Measurements from ENCODE around the gene COL1A1. TPM values are rescaled to one million over a fixed set of nuclear protein-coding genes. Genes with fewer than 3 reads are reported as not detected.

COL1A1 gene
- total RNA-seq, 1 experiment from 2014 or later: 239 TPM

GRCh38 chr17:50144355-50144754 is 57.1 kb downstream of the COL1A1 start:
- DNase-seq (ENCODE audit: low read depth): no peak

- DNase-seq (ENCODE audit: low read depth): no peak
Observed at GRCh38 chr17:50143461-50144176, 57.8 kb downstream of the COL1A1 start.

- DNase-seq (ENCODE audit: low read depth): no peak
Observed at GRCh38 chr17:50141745-50142110, 59.7 kb downstream of the COL1A1 start.

GRCh38 chr17:50141026-50141744 is 60.2 kb downstream of the COL1A1 start:
- no peak for DNase-seq (ENCODE audit: low read depth)

- peak; percentile 54 for DNase-seq (ENCODE audit: low read depth)
Observed at GRCh38 chr17:50139950-50140885, 61.2 kb downstream of the COL1A1 start.

GRCh38 chr17:50139185-50139783 is 62.1 kb downstream of the COL1A1 start:
- DNase-seq (ENCODE audit: low read depth): no peak

- no peak for DNase-seq (ENCODE audit: low read depth)
Observed at GRCh38 chr17:50137042-50137441, 64.4 kb downstream of the COL1A1 start.

GRCh38 chr17:50136096-50136687 is 65.2 kb downstream of the COL1A1 start:
- no peak for DNase-seq (ENCODE audit: low read depth)

- no peak for DNase-seq (ENCODE audit: low read depth)
Observed at GRCh38 chr17:50135316-50136095, 65.9 kb downstream of the COL1A1 start.

GRCh38 chr17:50134206-50135110 is 67.0 kb downstream of the COL1A1 start:
- DNase-seq (ENCODE audit: low read depth): no peak

- no peak for DNase-seq (ENCODE audit: low read depth)
Observed at GRCh38 chr17:50133769-50134099, 67.7 kb downstream of the COL1A1 start.

Other genes starting within 250 kb of the COL1A1 start
- gene DLX4, start 232.4 kb downstream of the COL1A1 start, total RNA-seq (2014; rRNA removed; shearing (Covaris generic)): not detected in 2 replicates
- gene DLX3, start 206.4 kb downstream of the COL1A1 start, total RNA-seq (2014; rRNA removed; shearing (Covaris generic)): not detected in 2 replicates
- 213 and 279 TPM in 2 replicates for gene ITGA3, start 145.5 kb downstream of the COL1A1 start, total RNA-seq (2014; rRNA removed; shearing (Covaris generic))
- gene PDK2, start 106.3 kb downstream of the COL1A1 start, total RNA-seq (2014; rRNA removed; shearing (Covaris generic)): 13.9 and 19.2 TPM in 2 replicates
- gene SAMD14, start 71.5 kb downstream of the COL1A1 start, total RNA-seq (2014; rRNA removed; shearing (Covaris generic)): 0.10 and 0.24 TPM in 2 replicates
- 9.5 and 12.8 TPM in 2 replicates for gene PPP1R9B, start 51.0 kb downstream of the COL1A1 start, total RNA-seq (2014; rRNA removed; shearing (Covaris generic))
- gene SGCA, start 35.6 kb downstream of the COL1A1 start, total RNA-seq (2014; rRNA removed; shearing (Covaris generic)): not detected in 2 replicates
- gene TMEM92, start 72.8 kb upstream of the COL1A1 start, total RNA-seq (2014; rRNA removed; shearing (Covaris generic)): 0.29 TPM in 1 of 2 replicates, not detected in the other
- 12.4 and 15.2 TPM in 2 replicates for gene XYLT2, start 144.5 kb upstream of the COL1A1 start, total RNA-seq (2014; rRNA removed; shearing (Covaris generic))
- gene MRPL27, start 171.6 kb upstream of the COL1A1 start, total RNA-seq (2014; rRNA removed; shearing (Covaris generic)): 75.2 and 120 TPM in 2 replicates
- 10.6 and 14.3 TPM in 2 replicates for gene EME1, start 171.6 kb upstream of the COL1A1 start, total RNA-seq (2014; rRNA removed; shearing (Covaris generic))
- gene LRRC59, start 195.9 kb upstream of the COL1A1 start, total RNA-seq (2014; rRNA removed; shearing (Covaris generic)): 141 and 143 TPM in 2 replicates
- gene ACSF2, start 224.6 kb upstream of the COL1A1 start, total RNA-seq (2014; rRNA removed; shearing (Covaris generic)): 19.4 and 20.4 TPM in 2 replicates

Data from RPMI7951 (cell line).